Uterus (tissue), 2 donors: ENCODE results near the gene TRDMT1.

Source experiments
- POLR2A ChIP-seq, 2 donors: fragments of 450-650 bp; IDR thresholded peaks; one replicate each; pipeline ENCODE4 v1.6.1; 2016; ENCODE audit warnings: antibody characterized with exemption in 2 of 2, mild to moderate bottlenecking in 1 of 2, moderate library complexity in 1 of 2
- TF ChIP-seq, protein P1 (sequence below), 4 experiments: fragments of 200-600 bp in 2 of 4; fragments of 450-650 bp in 2 of 4; sonication (generic) in 2 of 4; IDR thresholded peaks; one replicate each; pipeline ENCODE4 v1.5.1; 2016 to 2019; ENCODE audit warnings: antibody characterized with exemption in 4 of 4, mild to moderate bottlenecking in 2 of 4, moderate library complexity in 1 of 4

DNA sequence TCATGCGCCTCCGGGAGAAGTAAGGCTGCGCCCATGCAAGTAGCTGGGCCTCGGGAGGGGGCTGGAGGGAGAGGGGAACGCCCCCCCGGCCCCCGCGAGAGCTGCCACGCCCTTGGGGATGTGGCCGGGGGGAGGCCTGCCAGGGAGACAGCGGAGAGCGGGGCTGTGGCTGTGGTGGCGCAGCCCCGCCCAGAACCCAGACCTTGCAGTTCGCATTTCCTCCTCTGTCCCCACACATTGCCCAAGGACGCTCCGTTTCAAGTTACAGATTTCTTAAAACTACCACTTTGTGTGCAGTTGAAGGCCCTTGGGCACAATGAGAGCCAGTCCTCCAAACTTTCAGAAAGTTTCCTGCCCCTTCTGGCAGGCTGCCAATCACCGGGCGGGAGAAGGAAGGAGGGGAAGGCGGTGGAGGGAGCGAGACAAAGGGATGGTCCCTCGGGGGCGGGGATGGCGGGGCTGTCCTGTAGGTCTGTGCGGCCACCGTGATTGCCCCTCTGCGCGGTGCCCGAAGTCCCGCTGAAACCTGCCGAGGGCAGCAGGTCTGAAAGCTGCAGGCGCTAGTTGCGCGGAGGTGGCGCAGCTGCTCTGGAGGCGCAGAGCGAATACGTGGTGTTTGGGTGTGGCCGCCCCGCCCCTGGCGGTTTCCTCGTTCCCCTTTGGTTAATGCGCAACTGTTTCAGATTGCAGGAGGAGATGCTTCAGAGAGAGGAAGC, 28.7 kb upstream of the TRDMT1 start:
- TF ChIP-seq POLR2A (IDR thresholded peaks at IDR 0.05): peak; percentile 50 to 63
- TF ChIP-seq, protein P1, sequence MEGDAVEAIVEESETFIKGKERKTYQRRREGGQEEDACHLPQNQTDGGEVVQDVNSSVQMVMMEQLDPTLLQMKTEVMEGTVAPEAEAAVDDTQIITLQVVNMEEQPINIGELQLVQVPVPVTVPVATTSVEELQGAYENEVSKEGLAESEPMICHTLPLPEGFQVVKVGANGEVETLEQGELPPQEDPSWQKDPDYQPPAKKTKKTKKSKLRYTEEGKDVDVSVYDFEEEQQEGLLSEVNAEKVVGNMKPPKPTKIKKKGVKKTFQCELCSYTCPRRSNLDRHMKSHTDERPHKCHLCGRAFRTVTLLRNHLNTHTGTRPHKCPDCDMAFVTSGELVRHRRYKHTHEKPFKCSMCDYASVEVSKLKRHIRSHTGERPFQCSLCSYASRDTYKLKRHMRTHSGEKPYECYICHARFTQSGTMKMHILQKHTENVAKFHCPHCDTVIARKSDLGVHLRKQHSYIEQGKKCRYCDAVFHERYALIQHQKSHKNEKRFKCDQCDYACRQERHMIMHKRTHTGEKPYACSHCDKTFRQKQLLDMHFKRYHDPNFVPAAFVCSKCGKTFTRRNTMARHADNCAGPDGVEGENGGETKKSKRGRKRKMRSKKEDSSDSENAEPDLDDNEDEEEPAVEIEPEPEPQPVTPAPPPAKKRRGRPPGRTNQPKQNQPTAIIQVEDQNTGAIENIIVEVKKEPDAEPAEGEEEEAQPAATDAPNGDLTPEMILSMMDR (IDR thresholded peaks at IDR 0.05): peak in 1 of 4 experiments; percentile 29
